Measurements from ENCODE around the gene NCBP1.

NCBP1 gene

GRCh38 chr9:97640325-97640724 is 6.7 kb downstream of the NCBP1 start:
- DNase-seq (ENCODE audit: insufficient read length, low spot score) (no peak), FAIRE-seq (no peak)
- TF ChIP-seq, protein P1, sequence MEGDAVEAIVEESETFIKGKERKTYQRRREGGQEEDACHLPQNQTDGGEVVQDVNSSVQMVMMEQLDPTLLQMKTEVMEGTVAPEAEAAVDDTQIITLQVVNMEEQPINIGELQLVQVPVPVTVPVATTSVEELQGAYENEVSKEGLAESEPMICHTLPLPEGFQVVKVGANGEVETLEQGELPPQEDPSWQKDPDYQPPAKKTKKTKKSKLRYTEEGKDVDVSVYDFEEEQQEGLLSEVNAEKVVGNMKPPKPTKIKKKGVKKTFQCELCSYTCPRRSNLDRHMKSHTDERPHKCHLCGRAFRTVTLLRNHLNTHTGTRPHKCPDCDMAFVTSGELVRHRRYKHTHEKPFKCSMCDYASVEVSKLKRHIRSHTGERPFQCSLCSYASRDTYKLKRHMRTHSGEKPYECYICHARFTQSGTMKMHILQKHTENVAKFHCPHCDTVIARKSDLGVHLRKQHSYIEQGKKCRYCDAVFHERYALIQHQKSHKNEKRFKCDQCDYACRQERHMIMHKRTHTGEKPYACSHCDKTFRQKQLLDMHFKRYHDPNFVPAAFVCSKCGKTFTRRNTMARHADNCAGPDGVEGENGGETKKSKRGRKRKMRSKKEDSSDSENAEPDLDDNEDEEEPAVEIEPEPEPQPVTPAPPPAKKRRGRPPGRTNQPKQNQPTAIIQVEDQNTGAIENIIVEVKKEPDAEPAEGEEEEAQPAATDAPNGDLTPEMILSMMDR (IDR thresholded peaks at IDR 0.05; ENCODE audit: insufficient read depth, missing control alignments) = no peak

DNA sequence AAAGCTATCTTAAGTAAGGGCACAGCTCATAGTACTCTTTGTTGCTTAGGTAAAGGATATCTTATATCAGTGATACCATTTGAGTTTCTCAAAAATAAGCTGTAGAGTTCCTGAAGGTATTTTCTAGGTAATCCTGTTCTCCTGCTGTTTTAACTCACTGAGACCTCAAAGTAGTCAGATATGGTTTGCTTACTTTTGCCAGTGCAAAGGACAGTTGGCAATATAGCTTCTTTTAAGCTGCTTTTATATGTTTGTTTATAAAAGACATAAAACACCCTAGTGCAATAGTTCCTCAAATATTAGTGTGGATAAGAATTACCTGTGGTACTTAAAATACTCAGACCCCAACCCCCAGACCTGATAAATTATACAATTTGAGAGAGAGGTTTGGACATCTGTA is 12.1 kb downstream of the NCBP1 start:
- peak; percentile 58 for FAIRE-seq
- no peak for DNase-seq (ENCODE audit: insufficient read length, low spot score)
- TF ChIP-seq, protein P1 (IDR thresholded peaks at IDR 0.05; ENCODE audit: insufficient read depth, missing control alignments) = no peak

DNA sequence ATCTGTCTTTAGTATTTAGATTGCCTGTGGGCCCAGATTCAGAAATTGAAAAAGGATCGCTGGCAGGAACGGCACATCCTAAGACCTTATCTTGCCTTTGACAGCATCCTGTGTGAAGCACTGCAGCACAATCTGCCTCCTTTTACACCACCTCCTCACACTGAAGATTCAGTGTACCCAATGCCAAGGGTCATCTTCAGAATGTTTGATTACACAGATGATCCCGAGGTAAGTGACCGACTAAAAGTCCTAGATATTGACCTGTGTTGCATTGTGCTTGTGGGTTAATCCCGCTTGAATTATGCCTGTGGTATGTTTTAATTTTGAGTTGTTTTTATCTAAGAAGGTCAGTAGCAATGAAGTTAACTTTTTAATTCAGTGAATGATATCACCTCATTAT is 14.4 kb downstream of the NCBP1 start:
- no peak for FAIRE-seq
- TF ChIP-seq, protein P1 (IDR thresholded peaks at IDR 0.05; ENCODE audit: insufficient read depth, missing control alignments) = no peak
- no peak for DNase-seq (ENCODE audit: insufficient read length, low spot score)

DNA sequence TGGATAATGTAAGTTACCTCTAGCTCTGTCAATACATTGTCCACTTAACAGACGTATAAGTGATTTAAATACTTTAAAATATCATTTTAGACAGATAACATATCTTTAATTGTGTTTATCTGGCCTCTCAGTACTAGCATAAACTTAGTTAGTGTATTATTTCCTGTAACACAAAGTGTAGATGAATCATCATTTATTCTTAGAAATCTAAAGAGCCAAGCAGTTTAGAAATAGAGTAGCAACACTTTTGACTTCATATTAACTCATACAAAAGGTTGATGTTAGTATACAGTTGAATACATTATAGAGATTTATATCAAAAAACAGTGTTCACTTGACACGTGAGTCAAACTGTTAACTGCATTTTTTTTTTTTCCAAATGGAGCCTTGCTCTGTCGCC is 18.0 kb downstream of the NCBP1 start:
- FAIRE-seq (no peak), DNase-seq (ENCODE audit: insufficient read length, low spot score) (no peak)
- TF ChIP-seq, protein P1 (IDR thresholded peaks at IDR 0.05; ENCODE audit: insufficient read depth, missing control alignments) = no peak

DNA sequence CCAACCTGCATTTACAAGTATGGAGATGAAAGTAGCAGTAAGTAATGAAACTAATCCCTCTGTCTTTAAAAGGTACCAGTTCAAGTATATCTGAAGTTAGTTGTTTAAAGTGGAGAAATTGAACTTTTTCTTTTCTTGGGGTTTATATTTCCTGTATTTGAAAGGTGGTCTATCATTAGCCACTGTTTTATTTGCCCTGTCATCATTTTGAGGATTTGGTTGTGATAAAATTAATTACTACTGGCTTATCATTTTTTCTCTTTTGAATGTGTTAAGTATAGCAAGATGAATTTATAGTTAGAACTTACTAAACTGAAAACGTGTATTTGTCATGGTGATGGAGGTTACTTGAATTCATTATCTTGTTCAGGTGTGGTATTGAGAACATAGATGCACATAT is 25.1 kb downstream of the NCBP1 start:
- DNase-seq (ENCODE audit: insufficient read length, low spot score) (no peak), FAIRE-seq (peak; percentile 32)
- TF ChIP-seq, protein P1 (IDR thresholded peaks at IDR 0.05; ENCODE audit: insufficient read depth, missing control alignments) = no peak

GRCh38 chr9:97659771-97660170 is 26.1 kb downstream of the NCBP1 start:
- no peak for FAIRE-seq
- TF ChIP-seq, protein P1 (IDR thresholded peaks at IDR 0.05; ENCODE audit: insufficient read depth, missing control alignments) = no peak
- no peak for DNase-seq (ENCODE audit: insufficient read length, low spot score)

DNA sequence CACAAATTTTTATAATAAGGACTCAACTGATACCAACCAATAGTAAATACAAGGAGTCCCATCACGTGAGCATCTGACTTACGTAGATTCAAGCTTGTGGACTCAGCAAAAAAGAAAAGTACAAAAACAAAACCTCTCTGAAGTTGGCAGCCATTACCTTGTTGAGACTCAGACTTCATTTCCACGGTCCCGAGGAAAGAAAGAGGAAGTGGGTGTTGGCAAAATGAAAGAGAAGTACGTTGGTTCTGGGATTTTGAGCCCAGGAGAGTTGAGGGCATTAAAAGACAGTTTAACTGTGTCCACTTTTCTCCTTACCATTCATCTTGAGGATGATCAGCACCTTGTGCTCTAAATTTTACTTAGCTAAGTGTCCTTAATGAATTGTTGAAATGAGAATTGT is 26.7 kb downstream of the NCBP1 start:
- no peak for FAIRE-seq

More for the DNA sequence above, 26.7 kb downstream of the NCBP1 start:
- no peak for DNase-seq (ENCODE audit: insufficient read length, low spot score)
- TF ChIP-seq, protein P1 (IDR thresholded peaks at IDR 0.05; ENCODE audit: insufficient read depth, missing control alignments) = no peak

Data from D721Med (cell line).